ENCODE results near the gene GUCY2D. TPM values are rescaled to one million over a fixed set of nuclear protein-coding genes. Genes with fewer than 3 reads are reported as not detected.
"Not testable (repeated sequence)": the region's sequence is repeated elsewhere in the genome, so short reads cannot be mapped to it uniquely, and the experiment has no call there.

Gene GUCY2D
- under 1 TPM in 1 of 4 donors, not detected in 3; 0.30 TPM for total RNA-seq

GRCh38 chr17:8001976-8002720 is at the start of gene GUCY2D:
GUCY2D (plus strand) TSS chr17:8002615; CDS start chr17:8003048, 433 bp downstream.
- DNase-seq (ENCODE audit: low spot score in 2 of 2) = no peak
- TF ChIP-seq EP300 (IDR thresholded peaks at IDR 0.05) = no peak
- TF ChIP-seq POLR2A (IDR thresholded peaks at IDR 0.05) = no peak
- TF ChIP-seq CTCF (IDR thresholded peaks at IDR 0.05) = no peak
- Histone ChIP-seq H3K4me1 (peaks cover 0 to 20% (median 14%) of the 10 kb centered on the region in 4 donors), H3K27me3 (peaks cover 0 to 85% of the 10 kb centered on the region in 2 donors), H3K27ac (no peak within 1 kb of the TSS), H3K9me3 (no peaks in the 10 kb centered on the region), H3K36me3 (no peaks in the 10 kb centered on the region), H3K4me3 (peak within 1 kb of the TSS in 2 of 4 donors; percentile 12 to 19)
- 19 to 26% methylated on average over 17 to 18 of the region's 18 CpGs for WGBS, 2 donors

GRCh38 chr17:7953266-7953665 is 49.1 kb upstream of the GUCY2D start:
- WGBS, 2 donors = 93 to 96% methylated on average over 13 of the region's 13 CpGs

GRCh38 chr17:7955414-7956227 is 46.8 kb upstream of the GUCY2D start:
- DNase-seq (ENCODE audit: low spot score in 2 of 2) = no peak
- H3K9me3 ChIP-seq = no peaks in the 10 kb centered on the region
- H3K36me3 ChIP-seq = peaks cover 0 to 2% (median 0%) of the 10 kb centered on the region in 3 donors
- 75 to 77% methylated on average over 13 of the region's 13 CpGs for WGBS, 2 donors
- no peak overlapping the region for H3K4me3 ChIP-seq
- H3K4me1 ChIP-seq = no peaks in the 10 kb centered on the region
- H3K27ac ChIP-seq = no peak overlapping the region
- H3K27me3 ChIP-seq = peaks cover 0 to 22% of the 10 kb centered on the region in 2 donors
- no peak for TF ChIP-seq EP300 (IDR thresholded peaks at IDR 0.05)
- no peak for TF ChIP-seq POLR2A (IDR thresholded peaks at IDR 0.05)
- TF ChIP-seq CTCF (IDR thresholded peaks at IDR 0.05) = no peak

More at GRCh38 chr17:7953266-7953665, 49.1 kb upstream of the GUCY2D start:
- H3K36me3 ChIP-seq = peaks cover 0 to 26% (median 0%) of the 10 kb centered on the region in 3 donors
- not testable (repeated sequence) for H3K27me3 ChIP-seq; H3K9me3 ChIP-seq; DNase-seq (ENCODE audit: low spot score in 2 of 2); H3K4me3 ChIP-seq; H3K27ac ChIP-seq; H3K4me1 ChIP-seq

- 80 to 81% methylated on average over 11 of the region's 11 CpGs for WGBS, 2 donors
- no peak for DNase-seq (ENCODE audit: low spot score in 2 of 2)
- no peaks in the 10 kb centered on the region for H3K36me3 ChIP-seq
- no peak overlapping the region for H3K4me3 ChIP-seq
- peaks cover 0 to 30% of the 10 kb centered on the region in 2 donors for H3K27me3 ChIP-seq
- H3K9me3 ChIP-seq = no peaks in the 10 kb centered on the region
- H3K4me1 ChIP-seq = no peaks in the 10 kb centered on the region
- TF ChIP-seq POLR2A (IDR thresholded peaks at IDR 0.05) = no peak
- no peak for TF ChIP-seq CTCF (IDR thresholded peaks at IDR 0.05)
- TF ChIP-seq EP300 (IDR thresholded peaks at IDR 0.05) = no peak
- no peak overlapping the region for H3K27ac ChIP-seq
Measured at GRCh38 chr17:7956228-7956965, 46.0 kb upstream of the GUCY2D start.

- 87 to 95% methylated on average over 9 of the region's 9 CpGs for WGBS, 2 donors
- Histone ChIP-seq H3K27ac (no peak overlapping the region), H3K27me3 (peaks cover 0 to 31% of the 10 kb centered on the region in 2 donors), H3K36me3 (no peaks in the 10 kb centered on the region), H3K4me1 (no peaks in the 10 kb centered on the region), H3K4me3 (no peak overlapping the region), H3K9me3 (no peaks in the 10 kb centered on the region)
- no peak for DNase-seq (ENCODE audit: low spot score in 2 of 2)
- TF ChIP-seq CTCF (IDR thresholded peaks at IDR 0.05) = no peak
- TF ChIP-seq EP300 (IDR thresholded peaks at IDR 0.05) = no peak
- TF ChIP-seq POLR2A (IDR thresholded peaks at IDR 0.05) = no peak
Measured at GRCh38 chr17:7959503-7960253, 42.7 kb upstream of the GUCY2D start.

Data from tibial nerve (tissue), 4 donors.